NOMO-1 treated with DMSO at 0.1 percent for 48 hours (cell line): ENCODE data around the gene EVX2.

Source experiments
- DNase-seq: peaks from one replicate; lab custom pipeline; 2025; ENCODE audit not compliant: unreplicated experiment; lab: John Stamatoyannopoulos, UW

EVX2 gene

GRCh38 chr2:176083796-176084261 lies at the start of gene EVX2:
Gene EVX2, minus strand, starts transcription at chr2:176083962. Its CDS starts 186 bp downstream, at chr2:176083776.
- DNase-seq = no peak

GRCh38 chr2:176133389-176133788 lies 49.6 kb upstream of the EVX2 start:
- no peak for DNase-seq

- no peak for DNase-seq
Measured at GRCh38 chr2:176132205-176133171, 48.7 kb upstream of the EVX2 start.

- no peak for DNase-seq
Measured at GRCh38 chr2:176131848-176132158, 48.0 kb upstream of the EVX2 start.

- DNase-seq = no peak
Measured at GRCh38 chr2:176130957-176131847, 47.4 kb upstream of the EVX2 start.

- no peak for DNase-seq
Measured at GRCh38 chr2:176130147-176130956, 46.6 kb upstream of the EVX2 start.

GRCh38 chr2:176129813-176130146 lies 46.0 kb upstream of the EVX2 start:
- DNase-seq = no peak

- DNase-seq = no peak
Measured at GRCh38 chr2:176128982-176129796, 45.4 kb upstream of the EVX2 start, which contains the start of gene HOXD8. Gene HOXD8, plus strand, starts transcription at chr2:176129705. Its CDS starts 662 bp downstream, at chr2:176130367.

GRCh38 chr2:176128172-176128981 lies 44.6 kb upstream of the EVX2 start:
- DNase-seq = no peak

- DNase-seq = no peak
Measured at GRCh38 chr2:176127774-176128072, 44.0 kb upstream of the EVX2 start.

GRCh38 chr2:176126929-176127773 lies 43.4 kb upstream of the EVX2 start:
- peak; percentile 30 for DNase-seq

- DNase-seq = no peak
Measured at GRCh38 chr2:176125772-176126054, 42.0 kb upstream of the EVX2 start.

GRCh38 chr2:176124947-176125771 lies 41.4 kb upstream of the EVX2 start:
- no peak for DNase-seq

- DNase-seq = no peak
Measured at GRCh38 chr2:176124110-176124946, 40.6 kb upstream of the EVX2 start.

- no peak for DNase-seq
Measured at GRCh38 chr2:176123411-176124109, 39.8 kb upstream of the EVX2 start.

GRCh38 chr2:176122683-176123410 lies 39.1 kb upstream of the EVX2 start, which contains the start of gene HOXD9:
Gene HOXD9, plus strand, starts transcription at chr2:176122719. Its CDS starts 50 bp downstream, at chr2:176122769.
- no peak for DNase-seq
